HG03139 (cell line): ENCODE results near the gene G6PD.

Source experiments
- ATAC-seq: cut with Tn5 transposase; IDR thresholded peaks from one replicate; pipeline ENCODE4 v1.9.1; 2021; ENCODE audit not compliant: unreplicated experiment

Gene G6PD

DNA sequence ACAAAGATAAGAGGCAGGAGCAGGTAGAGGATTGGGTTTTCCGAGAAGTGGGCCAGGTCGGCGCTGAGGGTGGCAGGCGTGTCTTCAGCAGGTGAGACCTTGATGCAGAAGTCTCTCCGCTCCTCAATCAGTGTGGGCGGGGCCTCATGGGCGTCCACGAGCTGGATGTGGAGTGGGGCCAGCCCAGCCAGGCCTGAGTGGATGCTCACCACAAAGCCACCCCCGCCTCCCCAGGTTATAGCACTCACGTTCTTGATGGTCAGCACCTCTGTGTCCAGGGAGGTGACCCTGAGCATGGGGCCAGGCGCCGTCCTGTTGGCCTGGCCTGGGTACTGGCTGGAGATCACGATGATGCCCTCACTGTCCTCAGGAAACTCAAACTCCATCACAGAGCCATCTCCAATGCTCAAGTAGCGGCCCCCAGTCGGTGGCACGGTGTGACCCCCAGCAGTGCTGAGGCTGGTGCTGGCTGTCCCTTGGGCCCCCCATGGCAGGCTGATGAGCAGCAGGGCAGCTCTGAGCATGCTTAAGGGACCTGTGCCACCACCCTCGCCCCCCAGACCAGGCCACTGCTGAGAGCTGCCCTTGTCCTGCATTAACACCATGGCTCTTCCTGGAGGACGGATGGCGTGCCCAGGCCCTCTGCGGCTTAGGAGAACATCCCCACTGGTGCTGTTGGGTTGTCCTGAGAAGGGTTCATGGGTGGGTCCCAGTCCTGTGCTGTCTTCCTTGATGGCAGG is 58.1 kb downstream of the G6PD start:
- no peak for ATAC-seq

DNA sequence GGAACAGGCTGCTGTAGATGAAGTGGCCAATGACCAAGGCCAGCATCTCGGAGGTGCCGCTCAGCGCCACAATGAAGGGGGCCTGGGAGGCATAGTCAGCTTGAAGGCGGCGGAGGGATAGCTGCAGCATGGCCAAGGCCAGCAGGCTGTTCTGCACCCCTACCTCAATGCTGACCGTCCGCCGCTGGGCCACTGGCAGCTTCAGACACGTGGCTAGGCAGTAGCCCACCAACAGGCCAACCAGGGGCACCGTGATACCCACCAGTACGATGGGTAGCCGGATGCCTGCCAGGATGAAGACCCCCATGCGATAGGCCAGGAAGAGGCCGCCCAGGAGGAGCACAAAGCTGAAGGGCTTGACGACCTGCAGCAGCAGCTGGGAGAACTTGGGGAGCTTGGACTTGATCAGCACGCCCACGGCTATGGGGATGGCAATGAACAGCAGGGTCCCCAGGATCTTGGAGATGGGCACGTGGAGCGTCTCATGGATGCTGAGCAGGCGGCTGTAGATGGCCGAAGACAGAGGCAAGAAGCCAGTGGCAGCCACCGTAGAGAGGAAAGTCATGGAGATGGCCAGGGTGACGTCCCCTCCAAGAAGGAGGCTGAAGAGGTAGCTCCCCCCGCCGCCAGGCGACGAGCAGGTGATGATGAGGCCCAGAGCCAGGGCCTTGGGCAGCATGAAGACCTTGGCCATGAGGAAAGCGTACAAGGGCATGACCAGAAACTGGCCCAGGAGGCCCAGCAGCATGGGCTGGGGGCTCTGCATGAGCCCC is 58.9 kb downstream of the G6PD start:
- ATAC-seq = no peak

DNA sequence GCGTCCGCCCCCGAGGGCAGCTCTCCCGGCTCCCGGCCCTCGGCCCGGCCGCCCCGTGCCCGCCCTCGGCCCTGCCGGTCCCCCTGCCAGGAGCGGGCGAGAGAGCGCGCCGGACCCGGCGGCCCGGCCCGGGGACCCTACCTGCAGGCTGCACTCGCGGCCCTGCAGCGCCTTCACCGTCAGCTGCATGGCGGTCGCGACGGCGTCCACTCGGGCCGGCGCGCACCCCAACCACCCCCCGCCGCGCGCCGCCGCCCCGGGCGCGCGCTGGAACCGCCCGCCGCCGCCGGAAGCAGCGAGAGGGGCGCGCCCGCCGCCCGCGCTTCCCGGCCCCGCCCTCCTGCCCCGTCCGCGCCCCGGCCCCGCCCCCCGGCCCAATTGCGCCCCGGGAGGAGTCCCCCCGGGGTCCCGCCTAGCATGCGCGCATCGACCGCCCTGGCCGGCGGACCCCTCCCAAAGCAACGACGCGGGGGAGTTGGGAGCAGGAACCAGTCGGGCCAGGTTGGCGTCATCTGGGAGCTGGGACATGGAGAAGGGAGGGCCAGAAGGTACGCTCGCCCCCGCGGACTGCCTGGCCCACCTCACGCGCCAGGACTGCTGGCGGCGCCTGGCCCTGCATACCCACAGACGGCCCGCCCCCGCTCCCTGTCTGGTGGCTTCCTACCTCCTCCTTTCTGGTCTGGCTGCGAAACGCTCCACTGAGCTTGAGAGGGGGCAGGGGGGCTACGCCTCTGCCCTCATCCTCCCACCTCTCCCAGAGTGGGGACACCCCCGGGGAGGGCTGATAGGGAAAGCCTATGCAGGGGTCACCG is 60.0 kb downstream of the G6PD start, which contains the start of gene UBL4A:
TSS of gene UBL4A (minus strand) at position 220 of the 812 bp plus-strand sequence. CDS start at position 189, 31 bp downstream.
- ATAC-seq = no peak

DNA sequence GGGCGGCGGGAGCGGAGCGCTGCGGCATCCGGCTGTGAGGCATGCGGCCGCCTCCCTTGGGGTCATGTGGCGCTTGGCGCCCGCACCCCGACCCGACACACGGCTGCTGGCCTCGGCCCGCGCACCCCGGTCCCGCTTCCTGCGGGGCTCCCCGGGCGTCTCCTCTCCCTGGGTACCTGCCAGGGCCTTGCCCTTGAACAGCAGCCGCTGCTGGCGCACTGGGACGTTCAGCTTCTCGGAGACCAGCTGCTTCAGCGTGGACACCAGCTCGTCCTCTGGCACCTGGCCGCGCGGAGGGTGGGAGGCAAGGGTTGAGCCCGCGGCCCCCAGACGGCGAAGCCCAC is 60.6 kb downstream of the G6PD start:
- ATAC-seq = no peak

DNA sequence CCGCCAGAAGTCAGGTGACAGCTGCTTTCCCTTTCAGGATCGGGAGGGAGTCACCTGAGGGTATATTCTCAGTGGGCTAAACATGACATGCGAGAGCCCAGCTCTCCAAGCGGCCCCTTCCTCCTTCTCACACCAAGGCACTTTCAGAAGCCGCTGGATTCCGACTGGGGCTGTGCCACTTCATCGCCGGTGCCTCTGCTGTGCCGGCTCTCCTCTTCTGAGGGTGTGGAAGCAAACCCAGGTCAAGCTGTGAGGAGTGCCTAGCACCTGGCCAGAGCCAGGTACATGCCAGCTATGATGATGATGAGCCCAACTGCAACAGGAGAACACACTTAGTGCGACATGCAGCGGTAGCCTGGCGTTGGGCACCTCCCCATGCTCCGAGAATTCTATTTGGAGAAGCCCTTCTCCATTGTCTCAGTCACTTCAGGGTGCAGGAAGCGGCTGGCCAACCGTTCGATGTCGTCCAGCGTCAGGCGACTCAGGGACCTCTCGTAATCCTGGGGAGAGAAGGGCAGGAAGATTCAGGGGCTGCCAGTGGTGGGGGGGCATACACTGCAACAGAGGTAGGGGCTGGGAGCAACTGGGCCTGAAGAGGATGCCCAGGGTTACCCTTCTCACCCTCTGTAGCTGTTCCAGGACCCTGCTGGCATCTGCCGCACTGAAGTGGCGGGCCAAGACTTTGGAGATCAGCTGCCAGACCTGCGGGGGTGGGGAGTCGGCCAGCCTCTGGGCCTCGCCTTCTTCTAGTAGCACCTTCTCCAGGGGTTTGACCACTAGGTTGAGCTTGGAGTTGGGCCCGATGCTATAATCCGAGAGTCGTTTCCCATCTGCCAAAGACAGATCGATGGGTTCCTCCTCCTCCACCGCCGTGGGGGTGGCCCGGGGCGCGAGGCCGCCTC is 61.2 kb downstream of the G6PD start:
- no peak for ATAC-seq

DNA sequence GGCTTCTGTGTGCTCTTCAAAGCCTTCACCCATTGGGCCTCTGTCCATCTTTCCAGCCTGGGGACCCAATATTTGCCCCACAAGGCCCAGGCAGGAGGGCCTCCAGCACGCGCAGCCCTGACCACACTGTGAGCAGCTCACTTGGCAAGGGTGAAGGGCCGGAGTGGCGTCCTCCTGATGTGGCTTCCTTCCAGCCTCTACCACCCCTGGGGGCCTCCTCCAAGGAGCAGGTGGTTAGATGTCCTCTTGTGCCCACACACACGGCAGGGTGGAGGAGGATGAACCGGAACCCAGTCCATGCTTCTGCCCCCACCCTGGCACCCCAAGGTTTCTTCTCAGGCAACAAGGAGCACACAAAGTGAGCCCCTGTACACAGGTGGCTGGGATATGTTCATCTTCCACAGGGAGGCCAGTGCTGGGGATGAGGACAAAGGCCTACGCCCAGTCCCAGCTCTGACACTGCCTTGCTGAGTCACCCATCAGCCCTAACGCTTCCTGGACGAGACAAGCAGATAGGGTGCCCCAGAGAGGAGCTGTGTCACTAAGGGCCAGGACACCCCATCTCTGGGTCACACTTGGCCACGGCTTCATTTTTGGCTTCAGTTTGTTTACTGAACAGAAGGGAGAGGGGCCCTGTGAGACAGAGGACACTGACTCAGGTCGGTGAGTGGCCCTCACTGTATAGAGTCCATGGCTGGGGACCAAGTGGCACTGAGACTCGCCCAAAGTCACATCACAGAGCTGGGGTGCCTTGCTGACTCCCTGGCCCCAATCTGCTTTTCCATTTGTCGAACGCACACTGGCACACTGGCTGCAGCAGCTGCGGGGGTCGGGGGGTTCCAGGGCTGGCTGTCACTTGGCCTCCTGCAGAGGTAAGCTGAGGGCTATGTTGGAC is 62.1 kb downstream of the G6PD start:
- ATAC-seq = no peak

DNA sequence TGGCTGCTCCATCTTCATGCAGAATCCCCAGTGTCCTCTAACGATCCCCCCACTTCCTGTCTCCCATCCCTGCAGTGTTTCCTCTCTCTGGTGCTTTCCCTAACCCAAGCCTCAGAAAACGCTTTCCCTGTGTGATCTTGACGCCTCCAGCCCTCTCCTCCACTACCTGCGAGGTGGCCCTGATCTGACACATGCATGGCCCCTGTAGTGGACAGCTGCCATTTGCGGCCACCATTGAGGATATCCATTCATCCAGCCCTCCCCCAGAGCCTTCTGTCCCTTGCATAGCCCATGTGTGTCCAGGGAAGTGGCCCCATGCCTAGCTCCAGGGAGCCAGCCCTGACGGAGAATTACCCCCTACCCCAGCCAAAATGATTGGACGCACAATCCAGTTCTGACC is 63.3 kb downstream of the G6PD start:
- ATAC-seq = no peak

DNA sequence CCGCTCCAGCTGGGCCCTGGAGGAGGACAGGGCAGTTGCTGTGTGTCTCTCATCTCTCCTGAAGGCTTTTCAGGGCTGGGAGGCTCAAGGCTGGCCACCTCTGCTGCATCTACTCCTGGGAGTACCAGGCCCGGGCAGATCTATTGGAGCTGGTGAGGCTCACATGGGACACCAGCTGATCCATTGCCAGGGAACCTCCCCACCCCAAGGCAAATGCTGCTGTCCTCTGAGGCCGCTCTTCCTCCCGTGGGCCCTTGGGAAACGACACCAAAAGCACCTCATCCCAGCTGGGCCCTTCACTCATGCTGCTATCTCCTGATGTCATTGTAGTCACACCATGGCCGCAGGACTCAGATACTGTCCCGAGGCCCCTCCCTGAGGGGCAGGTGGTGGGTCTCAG is 63.9 kb downstream of the G6PD start:
- no peak for ATAC-seq

DNA sequence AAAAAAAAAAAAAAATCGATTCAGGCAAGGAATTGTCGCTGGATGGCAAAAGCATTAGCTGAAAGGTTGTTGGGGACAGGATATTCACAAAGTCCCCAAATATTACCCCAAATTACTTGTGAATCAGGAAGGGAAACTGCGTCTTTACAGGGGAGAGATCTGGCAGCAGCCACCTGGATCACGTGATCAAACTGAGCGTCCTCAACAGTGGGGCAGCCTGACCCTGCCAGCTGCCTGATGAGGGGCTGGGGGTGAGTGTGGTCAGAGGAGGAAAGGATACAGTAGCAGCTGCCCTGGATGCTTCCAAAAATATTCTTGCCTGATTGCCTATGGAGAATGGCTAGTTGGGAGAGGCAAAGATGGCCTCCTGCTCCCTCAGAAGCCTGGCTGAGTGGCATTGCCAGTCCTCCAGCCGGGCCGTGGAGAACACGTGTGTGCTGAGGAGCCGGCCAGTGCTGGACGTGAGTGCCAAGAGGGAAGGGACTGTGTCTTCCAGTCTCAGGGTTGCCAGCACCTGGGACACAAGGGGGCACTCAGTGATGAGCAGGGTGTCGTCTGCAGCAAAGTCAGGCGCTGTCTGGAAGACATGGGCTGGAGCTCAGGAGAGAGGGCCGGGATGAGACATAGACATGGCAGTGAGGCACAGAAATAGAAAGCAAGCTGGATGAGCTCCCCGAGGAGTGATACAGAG is 64.6 kb downstream of the G6PD start:
- ATAC-seq = no peak
